Measurements from ENCODE around the gene HMX1.

HMX1 gene

GRCh38 chr4:8818063-8818881, 53.4 kb downstream of the HMX1 start:
- TF ChIP-seq, protein P1, sequence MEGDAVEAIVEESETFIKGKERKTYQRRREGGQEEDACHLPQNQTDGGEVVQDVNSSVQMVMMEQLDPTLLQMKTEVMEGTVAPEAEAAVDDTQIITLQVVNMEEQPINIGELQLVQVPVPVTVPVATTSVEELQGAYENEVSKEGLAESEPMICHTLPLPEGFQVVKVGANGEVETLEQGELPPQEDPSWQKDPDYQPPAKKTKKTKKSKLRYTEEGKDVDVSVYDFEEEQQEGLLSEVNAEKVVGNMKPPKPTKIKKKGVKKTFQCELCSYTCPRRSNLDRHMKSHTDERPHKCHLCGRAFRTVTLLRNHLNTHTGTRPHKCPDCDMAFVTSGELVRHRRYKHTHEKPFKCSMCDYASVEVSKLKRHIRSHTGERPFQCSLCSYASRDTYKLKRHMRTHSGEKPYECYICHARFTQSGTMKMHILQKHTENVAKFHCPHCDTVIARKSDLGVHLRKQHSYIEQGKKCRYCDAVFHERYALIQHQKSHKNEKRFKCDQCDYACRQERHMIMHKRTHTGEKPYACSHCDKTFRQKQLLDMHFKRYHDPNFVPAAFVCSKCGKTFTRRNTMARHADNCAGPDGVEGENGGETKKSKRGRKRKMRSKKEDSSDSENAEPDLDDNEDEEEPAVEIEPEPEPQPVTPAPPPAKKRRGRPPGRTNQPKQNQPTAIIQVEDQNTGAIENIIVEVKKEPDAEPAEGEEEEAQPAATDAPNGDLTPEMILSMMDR (IDR thresholded peaks at IDR 0.05; ENCODE audit: low read depth, low read length) = no peak
- H3K4me3 ChIP-seq (ENCODE audit: low read depth, low read length) = no peak overlapping the region

DNA sequence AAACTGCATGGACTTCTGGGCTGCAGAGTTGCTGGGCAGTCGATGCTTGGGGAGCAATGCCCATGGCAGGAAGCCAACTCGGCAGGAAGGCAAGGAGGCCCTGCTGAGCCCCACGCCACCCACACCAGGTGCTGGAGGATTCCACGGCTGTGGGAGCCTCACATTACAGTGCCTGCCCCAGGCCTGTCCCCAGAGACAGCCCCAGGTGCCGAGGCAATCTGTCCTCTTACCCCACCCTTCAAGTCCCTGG, 53.9 kb downstream of the HMX1 start:
- TF ChIP-seq, protein P1 (IDR thresholded peaks at IDR 0.05; ENCODE audit: low read depth, low read length) = no peak
- no peak overlapping the region for H3K4me3 ChIP-seq (ENCODE audit: low read depth, low read length)

DNA sequence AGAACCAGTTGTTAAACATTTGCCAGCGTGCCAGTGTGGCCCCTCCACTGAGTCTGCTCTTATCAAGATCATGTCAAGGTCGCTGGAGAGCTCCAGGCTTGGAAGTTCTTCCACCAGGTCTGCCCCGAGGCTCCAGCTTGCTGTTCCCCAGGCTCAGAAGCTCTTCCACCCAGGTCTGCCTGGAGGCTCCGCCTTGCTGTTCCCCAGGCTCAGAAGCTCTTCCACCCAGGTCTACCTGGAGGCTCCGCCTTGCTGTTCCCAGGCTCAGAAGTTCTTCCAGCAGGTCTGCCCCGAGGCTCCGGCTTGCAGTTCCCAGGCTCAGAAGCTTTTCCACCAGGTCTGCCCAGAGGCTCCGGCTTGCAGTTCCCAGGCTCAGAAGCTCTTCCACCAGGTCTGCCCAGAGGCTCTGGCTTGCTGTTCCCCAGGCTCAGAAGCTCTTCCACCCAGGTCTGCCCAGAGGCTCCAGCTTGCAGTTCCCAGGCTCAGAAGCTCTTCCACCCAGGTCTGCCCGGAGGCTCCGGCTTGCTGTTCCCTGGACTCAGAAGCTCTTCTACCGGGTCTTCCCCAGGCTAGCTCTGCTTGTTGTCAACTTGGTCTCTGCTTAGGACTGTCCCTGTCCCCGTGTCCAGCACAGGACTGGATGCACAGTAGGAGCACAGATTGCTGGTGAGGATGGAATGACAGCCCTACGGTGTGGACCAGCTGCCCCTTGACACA, 54.4 kb downstream of the HMX1 start:
- H3K4me3 ChIP-seq (ENCODE audit: low read depth, low read length) = no peak overlapping the region
- TF ChIP-seq, protein P1 (IDR thresholded peaks at IDR 0.05; ENCODE audit: low read depth, low read length) = no peak
